ENCODE results near the gene RBM8A.
A peak's percentile ranks its signal among the peaks of the same experiment; 100 is the strongest.

The RBM8A gene

DNA sequence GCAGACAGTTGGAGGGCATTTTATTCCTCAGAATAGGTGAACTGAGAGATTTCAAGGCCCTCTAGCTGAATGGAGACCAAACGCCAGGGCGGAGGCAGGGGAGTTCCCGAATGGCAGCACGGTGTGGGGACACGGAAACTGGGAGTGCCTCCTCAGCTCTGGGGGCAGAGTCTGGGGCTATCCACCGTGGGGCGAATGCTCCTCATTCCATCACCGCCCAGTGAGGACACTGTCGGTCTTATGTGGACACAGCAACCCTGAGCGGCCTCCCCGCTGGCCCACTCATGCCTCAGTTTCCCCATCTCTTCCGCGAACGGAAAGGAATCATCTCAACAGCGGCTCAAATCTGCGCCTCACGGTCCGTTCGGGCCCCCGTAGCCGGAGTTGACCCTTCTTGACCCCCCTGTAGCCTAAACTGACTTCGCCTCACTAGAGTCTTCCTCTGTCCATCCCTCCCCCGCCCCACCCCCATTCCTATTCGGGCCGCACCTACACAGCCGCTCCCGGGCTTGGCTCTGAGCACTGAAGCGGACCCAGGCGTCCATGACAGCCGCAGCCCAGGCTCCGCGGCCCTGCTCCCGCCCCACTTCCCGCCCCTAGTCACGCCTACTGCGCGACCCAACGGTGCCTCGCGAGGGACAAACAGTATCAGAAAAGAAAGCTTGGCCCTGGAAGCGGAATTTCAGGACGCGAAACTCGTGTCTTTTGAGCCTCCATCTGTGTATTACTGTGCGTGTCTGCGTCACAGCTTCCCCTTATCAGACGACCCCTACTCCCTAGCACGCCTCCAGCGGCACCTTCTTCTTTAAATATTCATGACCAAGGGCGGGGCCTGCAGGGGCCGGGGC, 8.9 kb downstream of the RBM8A start, which contains the start of gene PEX11B:
Gene PEX11B (minus strand): TSS at position 574 of the 848 bp plus-strand sequence. CDS start 29 bp downstream, at position 545.
- DNase-seq (ENCODE audit: low read depth, low spot score): peak; percentile 86

DNA sequence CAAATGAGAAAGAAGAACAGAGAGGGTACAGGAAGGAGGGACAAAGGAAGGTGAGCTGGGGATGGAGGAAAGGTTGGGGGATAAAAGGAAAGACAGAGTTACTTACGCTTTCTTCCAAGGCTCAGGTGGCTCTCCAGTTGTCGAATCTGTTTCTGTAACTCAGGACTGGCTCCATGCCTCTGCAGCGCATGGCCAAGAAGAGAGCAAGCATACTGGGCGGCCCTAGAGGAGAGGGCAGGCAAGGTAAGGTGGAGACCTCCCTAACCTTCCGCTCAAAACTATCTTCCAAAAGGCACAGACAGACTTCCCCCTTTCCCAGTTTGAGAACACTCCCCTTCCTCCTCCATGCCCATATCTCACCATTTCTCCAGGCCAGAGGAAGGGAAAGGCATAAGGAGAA, 9.7 kb downstream of the RBM8A start:
- no peak for DNase-seq (ENCODE audit: low read depth, low spot score)

GRCh38 chr1:145916745-145917144, 10.5 kb downstream of the RBM8A start:
- DNase-seq (ENCODE audit: low read depth, low spot score): no peak

GRCh38 chr1:145912128-145912641, 15.1 kb downstream of the RBM8A start:
- no peak for DNase-seq (ENCODE audit: low read depth, low spot score)

- no peak for DNase-seq (ENCODE audit: low read depth, low spot score)
Observed at GRCh38 chr1:145908653-145909052, 18.6 kb downstream of the RBM8A start.

DNA sequence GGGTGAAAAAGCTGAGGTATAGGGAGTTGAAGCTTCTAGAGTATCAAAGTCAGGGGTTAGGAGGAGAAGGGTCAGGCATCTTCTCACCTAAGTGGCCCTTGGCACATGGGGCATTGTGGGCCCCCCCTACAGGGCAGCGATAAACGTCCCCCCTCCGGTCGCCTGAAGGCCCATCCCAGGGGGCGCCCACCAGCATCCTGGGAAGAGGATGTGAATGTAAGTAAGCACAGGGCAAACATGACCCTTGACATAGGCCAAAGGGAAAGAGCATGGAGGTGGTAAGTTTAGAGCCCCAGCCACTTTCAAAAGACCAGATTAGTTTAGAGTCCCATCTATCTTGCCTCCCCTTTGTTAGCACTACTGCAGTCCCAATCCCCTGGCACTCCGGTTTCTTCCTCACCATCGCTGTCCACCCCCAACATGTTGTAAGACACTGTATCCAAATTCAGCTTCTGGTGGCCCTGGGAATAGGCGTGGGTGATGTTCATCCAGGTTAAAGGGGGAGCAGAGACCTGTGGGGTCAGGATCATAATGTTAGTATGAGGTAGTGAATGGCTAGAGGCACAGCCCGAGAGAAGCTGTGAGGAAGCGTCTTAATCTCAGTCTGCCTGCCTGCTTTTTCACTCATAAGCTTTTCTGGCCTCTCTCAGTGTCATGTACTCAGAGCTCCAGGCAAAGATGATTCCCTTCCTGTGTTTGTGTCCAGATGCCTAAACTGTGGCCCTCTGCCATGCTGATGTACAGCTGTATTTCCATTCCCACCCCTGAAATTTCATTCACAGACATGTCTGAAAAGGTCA, 20.1 kb downstream of the RBM8A start:
- DNase-seq (ENCODE audit: low read depth, low spot score): no peak

- no peak for DNase-seq (ENCODE audit: low read depth, low spot score)
Observed at GRCh38 chr1:145901312-145902021, 25.8 kb downstream of the RBM8A start.

GRCh38 chr1:145898756-145899155, 28.5 kb downstream of the RBM8A start:
- DNase-seq (ENCODE audit: low read depth, low spot score): no peak

- no peak for DNase-seq (ENCODE audit: low read depth, low spot score)
Observed at GRCh38 chr1:145897969-145898368, 29.3 kb downstream of the RBM8A start.

- DNase-seq (ENCODE audit: low read depth, low spot score): no peak
Observed at GRCh38 chr1:145895471-145895870, 31.8 kb downstream of the RBM8A start.

DNA sequence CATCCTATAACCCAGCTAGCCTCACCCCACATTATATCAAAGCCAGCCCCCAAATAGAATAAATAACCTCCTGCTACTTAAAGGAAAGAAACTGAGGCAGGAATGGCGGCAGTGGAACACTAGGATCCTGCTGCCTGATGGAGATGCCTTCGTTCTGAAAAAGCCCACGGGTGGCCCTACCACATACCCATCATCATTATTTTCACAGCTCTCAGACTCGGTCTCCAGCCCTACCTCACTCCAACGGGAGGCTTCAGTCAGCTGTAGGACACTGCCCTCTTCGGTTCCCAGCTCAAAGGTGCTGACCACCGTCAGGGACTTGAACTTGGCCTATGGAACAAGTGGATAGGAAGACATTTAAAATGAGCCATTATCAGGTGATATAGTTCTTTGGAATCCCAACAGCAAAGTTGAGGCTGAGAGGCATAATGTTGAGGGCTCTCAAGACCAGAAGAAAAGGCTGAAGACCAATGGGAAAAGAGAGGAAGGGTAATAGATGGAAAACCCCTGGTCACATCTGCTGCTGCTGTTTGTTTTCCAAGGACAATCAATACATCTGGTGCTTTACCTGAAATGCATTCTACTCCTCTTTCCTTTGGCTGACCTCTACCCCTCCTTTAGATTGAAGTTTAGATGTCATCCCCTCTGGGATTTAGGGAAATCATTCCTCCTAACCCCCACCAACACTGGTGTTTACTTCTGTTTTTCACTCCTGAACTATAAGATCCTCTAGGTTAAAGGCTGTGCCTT, 33.8 kb downstream of the RBM8A start:
- DNase-seq (ENCODE audit: low read depth, low spot score): no peak

DNA sequence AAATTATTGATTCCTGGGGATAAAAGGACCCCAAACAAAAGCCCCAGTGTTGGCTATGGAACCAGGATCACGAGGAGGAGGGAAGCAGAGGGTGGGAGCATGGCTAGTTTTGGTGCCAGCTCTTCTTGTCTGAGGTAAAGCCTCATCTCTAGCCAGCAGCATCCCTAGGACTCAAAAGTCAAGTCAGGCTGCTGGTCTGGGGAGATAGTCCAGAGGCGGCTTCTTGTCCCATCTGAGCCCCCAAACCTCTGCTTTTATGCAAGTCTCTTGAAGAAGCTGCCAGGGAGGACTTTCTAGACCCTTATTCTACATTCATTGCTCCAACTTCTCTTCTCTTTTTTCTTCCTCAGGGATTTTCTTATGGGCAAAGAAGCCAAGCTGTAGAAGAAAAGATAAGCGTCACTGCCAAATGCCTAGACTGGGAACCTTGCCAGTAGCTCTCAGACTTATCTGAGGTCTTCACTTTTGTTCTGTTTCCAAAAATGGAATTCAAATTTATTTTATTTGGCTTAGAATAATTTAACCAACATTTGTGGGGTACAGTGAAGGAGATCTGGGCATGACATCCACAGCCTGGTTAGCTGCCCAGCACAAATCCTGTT, 34.7 kb downstream of the RBM8A start:
- DNase-seq (ENCODE audit: low read depth, low spot score): no peak

DNA sequence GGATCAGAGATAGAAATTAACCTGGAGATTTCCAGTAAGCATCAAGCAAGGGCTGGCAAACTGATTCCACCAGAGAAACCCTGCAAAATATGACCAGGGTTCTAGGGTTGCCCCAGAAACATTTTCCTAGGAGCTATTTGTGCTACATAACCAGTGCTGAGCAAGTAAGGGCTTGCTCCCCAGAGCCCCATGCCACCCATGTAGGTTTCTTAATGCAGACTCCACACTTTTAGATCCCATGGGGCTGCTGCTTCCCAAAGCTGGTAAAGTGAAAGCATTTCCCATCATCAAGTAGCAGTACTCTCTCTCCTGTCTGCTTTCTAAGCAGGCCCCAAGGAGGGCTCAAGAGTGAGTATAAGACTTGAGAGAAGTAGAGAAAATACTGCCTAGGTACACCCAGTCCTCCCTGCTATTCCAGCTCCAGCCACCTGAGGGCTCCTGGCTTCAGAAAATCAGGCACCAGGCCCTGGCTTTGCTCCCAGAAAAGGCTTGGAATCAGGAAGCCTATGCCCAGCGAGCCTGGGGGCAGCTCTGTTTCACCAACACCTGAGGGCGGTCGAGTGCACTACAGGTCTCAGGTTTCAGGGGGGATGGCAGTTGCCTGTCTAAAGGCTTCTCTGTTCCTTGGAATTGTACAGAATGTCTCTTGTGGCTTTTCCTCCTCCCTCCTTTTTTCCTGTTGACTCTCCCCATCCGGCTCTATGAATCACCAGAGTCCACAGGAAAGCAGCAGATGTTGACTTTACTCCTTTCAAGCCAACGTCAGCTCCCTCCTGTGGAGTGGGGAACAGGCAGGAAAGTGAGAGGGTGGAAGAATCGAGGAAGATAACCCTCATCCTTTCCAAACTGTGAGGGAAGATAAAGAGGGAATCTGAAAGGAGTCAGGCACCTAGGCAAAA, 35.4 kb downstream of the RBM8A start:
- peak; percentile 4 for DNase-seq (ENCODE audit: low read depth, low spot score)

DNA sequence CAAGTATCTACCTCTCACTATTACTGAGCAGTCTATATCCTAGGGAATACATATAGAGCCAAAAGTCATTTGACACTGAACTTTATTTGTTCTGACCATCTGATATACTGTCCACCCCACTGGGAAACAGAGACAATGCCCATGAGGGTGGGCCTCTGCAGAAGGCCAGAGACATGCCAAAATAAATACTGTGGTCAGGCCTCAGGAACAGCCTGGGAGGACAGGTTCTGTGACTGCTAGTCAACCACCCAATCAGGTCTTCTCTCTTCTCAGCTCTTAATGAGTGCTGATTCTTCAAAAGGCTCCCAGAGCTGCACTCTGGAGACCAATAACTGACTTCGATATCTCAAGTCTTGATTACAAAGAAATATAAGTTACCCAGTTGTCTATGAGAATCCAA, 36.1 kb downstream of the RBM8A start:
- DNase-seq (ENCODE audit: low read depth, low spot score): no peak

- no peak for DNase-seq (ENCODE audit: low read depth, low spot score)
Observed at GRCh38 chr1:145889722-145890121, 37.6 kb downstream of the RBM8A start.

DNA sequence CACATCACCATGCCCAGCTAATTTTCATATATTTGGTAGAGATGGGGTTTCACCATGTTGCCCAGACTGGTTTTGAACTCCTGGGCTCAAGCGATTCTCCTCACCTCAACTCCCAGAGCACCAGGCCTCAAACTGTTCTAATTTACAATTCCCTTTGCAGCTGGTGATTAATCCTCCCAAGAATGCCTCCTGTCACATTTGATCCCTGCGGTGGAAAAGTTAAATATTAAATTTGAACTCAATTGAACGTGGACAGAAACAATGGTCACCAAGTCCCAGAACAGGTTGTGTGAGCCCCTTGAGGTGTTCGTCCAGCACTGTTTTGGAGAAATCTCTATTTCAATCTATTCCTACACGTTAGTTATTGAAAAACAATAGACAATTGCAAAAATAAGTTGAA, 39.7 kb downstream of the RBM8A start:
- DNase-seq (ENCODE audit: low read depth, low spot score): no peak

- no peak for DNase-seq (ENCODE audit: low read depth, low spot score)
Observed at GRCh38 chr1:145886816-145887215, 40.5 kb downstream of the RBM8A start.

- no peak for DNase-seq (ENCODE audit: low read depth, low spot score)
Observed at GRCh38 chr1:145886390-145886789, 40.9 kb downstream of the RBM8A start.

DNA sequence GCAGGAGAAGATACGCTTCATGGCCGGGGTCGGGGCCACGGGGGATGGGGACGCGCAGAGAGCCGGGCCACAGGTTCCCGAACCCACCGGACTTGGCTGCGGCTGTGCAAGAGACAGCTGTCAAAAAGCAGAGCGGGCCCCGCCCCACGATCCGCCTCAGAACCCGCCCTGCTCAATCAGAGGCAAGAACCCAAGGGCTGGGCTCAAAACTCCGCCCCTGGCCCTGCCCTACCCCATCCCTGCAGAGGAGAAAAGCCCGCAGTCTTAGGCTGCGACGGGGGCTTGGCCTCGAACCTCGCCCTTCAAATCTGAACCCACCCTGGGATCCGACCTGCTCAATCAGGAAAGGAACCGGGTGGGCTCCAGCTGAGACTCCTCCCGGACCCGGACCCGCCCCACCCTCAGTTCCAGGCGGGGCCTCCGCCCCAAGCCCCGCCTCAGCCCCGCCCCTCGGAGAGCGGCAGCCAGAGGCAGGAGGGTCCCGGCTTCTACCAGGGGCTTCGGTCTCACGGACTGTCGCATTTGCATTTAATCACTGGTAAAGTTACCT, 41.5 kb downstream of the RBM8A start, which contains the start of gene ANKRD35:
Gene ANKRD35 (minus strand): TSS at position 129 of the 550 bp plus-strand sequence. CDS start 108 bp downstream, at position 21.
- DNase-seq (ENCODE audit: low read depth, low spot score): peak; percentile 91

All from activated naive CD8-positive, alpha-beta T cell treated with anti-CD3 and anti-CD28 coated beads, Interleukin-2, amount 50 U/mL, for 16 hours (primary cell).